Breast epithelium (tissue), 4 donors: ENCODE data around the gene UIMC1. TPM values are rescaled to one million over a fixed set of nuclear protein-coding genes. Genes with fewer than 3 reads are reported as not detected.

Experiments
- DNase-seq, 2 donors: peaks; one replicate each; pipeline ENCODE4 v3.0.0-alpha.2; 2019; ENCODE audit warnings: low spot score in 2 of 2
- H3K27ac ChIP-seq, 2 donors: fragments of 200-600 bp; sonication (generic) in 1 of 2; one replicate each; pipeline ENCODE4 v1.5.1; 2016 to 2019; ENCODE audit warnings: mild to moderate bottlenecking in 1 of 2
- H3K27me3 ChIP-seq, 2 donors: fragments of 200-600 bp; sonication (generic) in 1 of 2; one replicate each; pipeline versions ENCODE4 v1.5.1 to v1.6.0; 2017 to 2019; ENCODE audit warnings: control low read depth in 1 of 2, mild to moderate bottlenecking in 1 of 2
- H3K36me3 ChIP-seq: fragments of 200-600 bp; one replicate; pipeline ENCODE4 v1.5.1; 2019
- H3K4me1 ChIP-seq, 2 donors: fragments of 200-600 bp; sonication (generic); one replicate each; pipeline ENCODE4 v1.5.1; 2016 to 2019; ENCODE audit warnings: control low read depth in 1 of 2
- H3K4me3 ChIP-seq, 3 donors: fragments of 200-600 bp; sonication (generic); 1 replicate in 2 of 3; 2 replicates in 1 of 3; pipeline ENCODE4 v1.5.1; 2016 to 2019; ENCODE audit warnings: mild to moderate bottlenecking in 3 of 3, moderate library complexity in 2 of 3
- H3K9me3 ChIP-seq, 2 donors: fragments of 200-600 bp; sonication (generic) in 1 of 2; one replicate each; pipeline ENCODE4 v1.5.1; 2016 to 2019; ENCODE audit warnings: control low read depth in 1 of 2
- POLR2A ChIP-seq: fragments of 450-650 bp; IDR thresholded peaks from one replicate; pipeline ENCODE4 v1.6.1; 2016; ENCODE audit warnings: antibody characterized with exemption, mild to moderate bottlenecking, moderate library complexity
- POLR2AphosphoS5 ChIP-seq, 3 donors: sonication (generic); formaldehyde crosslinking; IDR thresholded peaks; one replicate each; pipeline ENCODE4 v1.6.1; 2017; ENCODE audit warnings: antibody characterized with exemption in 3 of 3
- intact Hi-C: fragments of 100-400 bp; cut with DNase I; formaldehyde crosslinking; loops from one replicate; pipeline ENCODE4 v1.15.1; 2023; ENCODE audit warnings: low total_unique reads
- total RNA-seq, 3 donors: library from RNA; depleted of rRNA; stranded (reverse); fragments of >200 nt; gene quantifications; one replicate each; pipeline ENCODE4 v1.1.0, GENCODE V29; 2016
- TF ChIP-seq, protein P1 (sequence below), 3 donors: fragments of 450-650 bp; IDR thresholded peaks; one replicate each; pipeline ENCODE4 v1.5.1; 2016 to 2017; ENCODE audit warnings: antibody characterized with exemption in 3 of 3, mild to moderate bottlenecking in 3 of 3, moderate library complexity in 3 of 3

UIMC1 gene
- total RNA-seq, 3 donors from 2014 or later: 27.8 to 61.3 (median 53.1) TPM

DNA sequence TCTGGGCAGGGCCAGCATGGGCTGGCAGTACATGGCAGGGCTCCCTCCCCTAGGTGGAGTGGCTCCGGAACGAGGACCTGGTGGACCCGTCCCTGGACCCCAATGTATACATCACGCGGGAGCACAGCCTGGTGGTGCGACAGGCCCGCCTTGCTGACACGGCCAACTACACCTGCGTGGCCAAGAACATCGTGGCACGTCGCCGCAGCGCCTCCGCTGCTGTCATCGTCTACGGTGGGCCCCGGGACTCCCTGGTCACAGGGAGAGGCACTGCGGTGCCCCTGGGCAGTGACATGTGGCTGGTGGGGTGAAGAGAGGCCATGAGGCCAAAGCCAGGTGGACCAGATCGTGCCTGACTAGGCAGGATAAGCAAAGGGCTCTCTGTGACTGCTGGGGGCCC is 137.8 kb downstream of the UIMC1 start:
- intact Hi-C loops: no loop called here
- Histone ChIP-seq H3K27ac (no peak overlapping the region), H3K36me3 (no peaks in the 10 kb centered on the region), H3K27me3 (peaks cover 0 to 52% of the 10 kb centered on the region in 2 donors), H3K4me1 (no peaks in the 10 kb centered on the region), H3K9me3 (no peaks in the 10 kb centered on the region), H3K4me3 (no peak overlapping the region)
- DNase-seq: no peak
- TF ChIP-seq POLR2A (no peak), POLR2AphosphoS5 (IDR thresholded peaks at IDR 0.05) (no peak)
- TF ChIP-seq, protein P1, sequence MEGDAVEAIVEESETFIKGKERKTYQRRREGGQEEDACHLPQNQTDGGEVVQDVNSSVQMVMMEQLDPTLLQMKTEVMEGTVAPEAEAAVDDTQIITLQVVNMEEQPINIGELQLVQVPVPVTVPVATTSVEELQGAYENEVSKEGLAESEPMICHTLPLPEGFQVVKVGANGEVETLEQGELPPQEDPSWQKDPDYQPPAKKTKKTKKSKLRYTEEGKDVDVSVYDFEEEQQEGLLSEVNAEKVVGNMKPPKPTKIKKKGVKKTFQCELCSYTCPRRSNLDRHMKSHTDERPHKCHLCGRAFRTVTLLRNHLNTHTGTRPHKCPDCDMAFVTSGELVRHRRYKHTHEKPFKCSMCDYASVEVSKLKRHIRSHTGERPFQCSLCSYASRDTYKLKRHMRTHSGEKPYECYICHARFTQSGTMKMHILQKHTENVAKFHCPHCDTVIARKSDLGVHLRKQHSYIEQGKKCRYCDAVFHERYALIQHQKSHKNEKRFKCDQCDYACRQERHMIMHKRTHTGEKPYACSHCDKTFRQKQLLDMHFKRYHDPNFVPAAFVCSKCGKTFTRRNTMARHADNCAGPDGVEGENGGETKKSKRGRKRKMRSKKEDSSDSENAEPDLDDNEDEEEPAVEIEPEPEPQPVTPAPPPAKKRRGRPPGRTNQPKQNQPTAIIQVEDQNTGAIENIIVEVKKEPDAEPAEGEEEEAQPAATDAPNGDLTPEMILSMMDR (IDR thresholded peaks at IDR 0.05): no peak

DNA sequence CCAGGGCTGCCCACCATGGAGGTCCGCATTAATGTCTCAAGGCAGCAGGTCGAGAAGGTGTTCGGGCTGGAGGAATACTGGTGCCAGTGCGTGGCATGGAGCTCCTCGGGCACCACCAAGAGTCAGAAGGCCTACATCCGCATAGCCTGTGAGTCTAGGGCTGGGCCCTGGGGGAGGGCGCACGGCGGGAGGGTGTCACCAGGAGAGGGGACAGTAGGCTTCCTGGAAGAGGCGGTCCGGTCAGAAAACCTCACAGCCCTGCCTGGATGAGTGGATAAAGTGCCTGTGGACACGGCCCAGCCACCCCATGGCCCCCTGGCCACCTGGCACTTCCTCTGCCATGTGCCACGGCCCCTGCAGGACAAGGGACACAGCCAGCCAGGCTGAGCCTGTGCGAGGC is 138.5 kb downstream of the UIMC1 start:
- no peaks in the 10 kb centered on the region for H3K9me3 ChIP-seq
- TF ChIP-seq POLR2AphosphoS5 (IDR thresholded peaks at IDR 0.05) (no peak), POLR2A (no peak)
- TF ChIP-seq, protein P1 (IDR thresholded peaks at IDR 0.05): no peak
- H3K4me1 ChIP-seq: no peaks in the 10 kb centered on the region
- no peak overlapping the region for H3K27ac ChIP-seq
- no peak for DNase-seq
- H3K27me3 ChIP-seq: peaks cover 0 to 55% of the 10 kb centered on the region in 2 donors
- H3K36me3 ChIP-seq: no peaks in the 10 kb centered on the region
- intact Hi-C loops: no loop called here
- no peak overlapping the region for H3K4me3 ChIP-seq

DNA sequence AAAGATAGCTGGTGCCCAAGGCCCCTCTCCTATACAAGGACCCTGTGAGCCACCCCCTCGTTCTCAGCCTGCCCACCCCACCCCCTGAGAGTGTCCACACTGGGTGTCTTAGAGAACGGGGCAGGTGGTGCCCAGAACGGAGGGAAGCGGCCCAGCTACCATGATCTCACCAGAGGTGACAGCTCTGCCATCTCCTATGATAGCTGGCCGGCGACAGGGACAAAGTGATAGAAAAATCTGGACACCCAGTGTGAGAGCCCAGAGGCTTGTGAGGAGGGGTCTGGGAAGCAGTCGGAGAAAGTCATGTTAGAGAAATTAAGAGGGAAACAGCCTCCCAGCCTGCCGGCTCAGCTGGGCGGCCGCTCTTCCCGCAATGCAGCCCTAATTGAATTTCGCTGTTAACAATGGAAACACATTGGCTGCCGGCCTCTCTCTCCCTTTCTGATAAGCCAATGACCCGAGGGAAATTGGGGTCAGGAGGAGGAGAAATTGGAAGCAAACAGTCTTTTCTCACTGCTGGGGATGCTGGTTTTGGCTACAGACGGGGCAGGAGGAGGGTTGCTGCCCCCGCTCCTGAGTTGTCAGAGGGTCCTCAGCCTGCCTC is 139.8 kb downstream of the UIMC1 start:
- intact Hi-C loops: no loop called here
- DNase-seq: no peak
- Histone ChIP-seq H3K27me3 (peaks cover 7 to 68% of the 10 kb centered on the region in 2 donors), H3K4me3 (no peak overlapping the region), H3K4me1 (no peaks in the 10 kb centered on the region), H3K36me3 (no peaks in the 10 kb centered on the region), H3K9me3 (no peaks in the 10 kb centered on the region), H3K27ac (no peak overlapping the region)
- TF ChIP-seq POLR2AphosphoS5 (IDR thresholded peaks at IDR 0.05) (no peak), POLR2A (no peak)
- TF ChIP-seq, protein P1 (IDR thresholded peaks at IDR 0.05): no peak

DNA sequence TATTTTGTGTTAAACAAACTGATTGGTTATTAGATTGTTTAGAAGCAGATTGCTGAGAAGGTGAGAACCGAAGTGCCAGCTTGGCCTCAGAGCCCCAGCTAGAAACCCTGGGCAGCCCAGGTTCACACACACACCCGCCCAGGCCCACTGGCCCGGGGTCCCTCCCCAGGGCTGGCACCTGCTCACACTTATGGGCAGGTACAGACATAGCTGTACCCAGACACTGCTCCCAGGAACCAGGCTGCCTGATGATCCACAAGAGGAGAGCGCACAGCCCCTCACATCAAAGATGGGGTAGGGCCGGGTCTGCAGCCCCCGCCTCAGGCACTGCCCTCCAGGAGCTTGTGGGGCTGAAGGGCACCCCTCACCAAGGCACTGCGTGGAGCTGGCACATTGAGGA is 140.6 kb downstream of the UIMC1 start:
- Histone ChIP-seq H3K9me3 (no peaks in the 10 kb centered on the region), H3K27ac (no peak overlapping the region), H3K27me3 (peaks cover 7 to 77% of the 10 kb centered on the region in 2 donors), H3K36me3 (no peaks in the 10 kb centered on the region), H3K4me1 (no peaks in the 10 kb centered on the region), H3K4me3 (no peak overlapping the region)
- TF ChIP-seq POLR2AphosphoS5 (IDR thresholded peaks at IDR 0.05) (no peak), POLR2A (no peak)
- TF ChIP-seq, protein P1 (IDR thresholded peaks at IDR 0.05): no peak
- DNase-seq: no peak
- intact Hi-C loops: no loop called here

DNA sequence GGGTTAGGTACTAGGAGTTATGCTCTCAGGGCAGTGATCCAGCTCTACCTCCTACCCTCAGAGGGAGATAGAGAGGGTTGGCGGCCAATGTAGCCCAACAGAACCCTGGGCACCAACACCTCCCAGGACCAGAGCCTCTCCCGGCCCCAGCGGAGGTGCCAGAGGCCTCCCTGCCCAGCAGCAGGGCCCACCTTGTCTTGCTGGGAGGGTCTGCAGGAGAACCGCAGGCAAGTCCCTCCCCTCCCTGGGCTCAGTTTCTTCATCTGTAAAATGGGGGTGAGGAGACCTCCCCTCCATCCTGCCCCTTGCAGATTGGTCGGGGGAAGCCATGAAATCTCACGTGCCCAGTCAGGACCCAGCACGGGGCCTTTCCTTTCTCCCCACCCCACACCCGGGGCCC is 141.8 kb downstream of the UIMC1 start:
- Histone ChIP-seq H3K9me3 (no peaks in the 10 kb centered on the region), H3K4me3 (no peak overlapping the region), H3K4me1 (no peaks in the 10 kb centered on the region), H3K27me3 (peaks cover 7 to 85% of the 10 kb centered on the region in 2 donors), H3K36me3 (no peaks in the 10 kb centered on the region), H3K27ac (no peak overlapping the region)
- no peak for TF ChIP-seq POLR2A
- TF ChIP-seq POLR2AphosphoS5 (IDR thresholded peaks at IDR 0.05): no peak
- TF ChIP-seq, protein P1 (IDR thresholded peaks at IDR 0.05): no peak
- no peak for DNase-seq
- intact Hi-C loops: no loop called here
